CD14-positive monocyte (primary cell): ENCODE data around the gene UQCC5. TPM values are rescaled to one million over a fixed set of nuclear protein-coding genes. Genes with fewer than 3 reads are reported as not detected.

Experiments used
- DNase-seq, 3 donors: peaks; one replicate each; pipeline ENCODE4 v3.0.0-alpha.2; 2011 to 2022
- H2AFZ ChIP-seq: 2 replicates; pipeline ENCODE4 v1.6.0; 2012; ENCODE audit warnings: mild to moderate bottlenecking, low read depth, low read length, inconsistent platforms; ENCODE audit not compliant: insufficient read depth, poor library complexity, severe bottlenecking
- H3K27ac ChIP-seq, 2 donors: 1 replicate in 1 of 2; 2 replicates in 1 of 2; pipeline ENCODE4 v1.5.1; 2012 to 2013; ENCODE audit warnings: low read length in 2 of 2, control low read depth in 1 of 2, inconsistent platforms in 1 of 2, low read depth in 1 of 2, mild to moderate bottlenecking in 1 of 2
- H3K27me3 ChIP-seq, 2 donors: one replicate each; pipeline versions ENCODE4 v1.6.0 to v1.6.1; 2011 to 2013; ENCODE audit warnings: low read length in 2 of 2; ENCODE audit not compliant: control insufficient read depth in 2 of 2, insufficient read depth in 2 of 2
- H3K36me3 ChIP-seq, 2 donors: replicated peaks in 1 of 2; 1 replicate in 1 of 2; 2 replicates in 1 of 2; pipeline versions ENCODE4 v1.5.1 to v1.6.1; 2012 to 2013; ENCODE audit warnings: low read length in 2 of 2, control low read depth in 1 of 2, inconsistent platforms in 1 of 2, mild to moderate bottlenecking in 1 of 2; ENCODE audit not compliant: insufficient read depth in 2 of 2, control insufficient read depth in 1 of 2
- H3K4me1 ChIP-seq, 2 donors: 1 replicate in 1 of 2; 2 replicates in 1 of 2; pipeline versions ENCODE4 v1.5.1 to v1.6.1; 2012 to 2013; ENCODE audit warnings: low read length in 2 of 2, control low read depth in 1 of 2, inconsistent platforms in 1 of 2, mild to moderate bottlenecking in 1 of 2, moderate library complexity in 1 of 2; ENCODE audit not compliant: insufficient read depth in 2 of 2, control insufficient read depth in 1 of 2
- H3K4me2 ChIP-seq: replicated peaks from 2 replicates; pipeline ENCODE3; 2012; ENCODE audit warnings: low read length, moderate library complexity, mild to moderate bottlenecking; ENCODE audit not compliant: poor library complexity, severe bottlenecking; ENCODE audit errors: extremely low read depth
- H3K4me3 ChIP-seq, 3 experiments: fragments of 200-600 bp in 1 of 3; sonication (generic) in 1 of 3; replicated peaks in 1 of 3; 1 replicate in 2 of 3; 2 replicates in 1 of 3; pipeline ENCODE4 v1.5.1; 2011 to 2013; ENCODE audit warnings: low read length in 3 of 3, mild to moderate bottlenecking in 3 of 3, control low read depth in 2 of 3, low read depth in 2 of 3, inconsistent platforms in 1 of 3, moderate library complexity in 1 of 3
- H3K79me2 ChIP-seq: 2 replicates; pipeline ENCODE4 v1.6.0; 2012; ENCODE audit warnings: mild to moderate bottlenecking, control low read depth, inconsistent platforms, low read length, moderate library complexity; ENCODE audit not compliant: insufficient read depth
- H3K9ac ChIP-seq: 2 replicates; pipeline ENCODE4 v1.6.0; 2017; ENCODE audit warnings: low read length, mild to moderate bottlenecking; ENCODE audit not compliant: insufficient read depth, poor library complexity, severe bottlenecking
- H3K9me3 ChIP-seq, 2 donors: replicated peaks in 1 of 2; 1 replicate in 1 of 2; 2 replicates in 1 of 2; pipeline versions ENCODE4 v1.5.1 to v1.6.1; 2012 to 2013; ENCODE audit warnings: low read length in 2 of 2, control low read depth in 1 of 2; ENCODE audit not compliant: control insufficient read depth in 1 of 2, insufficient read depth in 1 of 2
- H4K20me1 ChIP-seq: 2 replicates; pipeline ENCODE4 v1.6.0; 2012; ENCODE audit warnings: mild to moderate bottlenecking, low read length, control low read depth, moderate library complexity; ENCODE audit not compliant: insufficient read depth
- H3K27ac Mint-ChIP-seq, 7 donors: one replicate each; pipeline ENCODE4 v1.8.0; 2020; ENCODE audit warnings: mild to moderate bottlenecking in 7 of 7, mixed read lengths in 7 of 7, moderate library complexity in 6 of 7, inconsistent platforms in 2 of 7
- H3K27me3 Mint-ChIP-seq, 3 donors: one replicate each; pipeline ENCODE4 v1.8.0; 2021 to 2022; ENCODE audit warnings: low read depth in 3 of 3, mild to moderate bottlenecking in 3 of 3, mixed read lengths in 3 of 3, moderate library complexity in 3 of 3, inconsistent platforms in 1 of 3
- H3K36me3 Mint-ChIP-seq, 2 donors: one replicate each; pipeline ENCODE4 v1.8.0; 2020; ENCODE audit warnings: mixed read lengths in 2 of 2, inconsistent platforms in 1 of 2, mild to moderate bottlenecking in 1 of 2
- H3K4me1 Mint-ChIP-seq: one replicate; pipeline ENCODE4 v1.8.0; 2020; ENCODE audit warnings: mild to moderate bottlenecking, mixed read lengths
- H3K4me3 Mint-ChIP-seq, 2 donors: one replicate each; pipeline ENCODE4 v1.8.0; 2020; ENCODE audit warnings: mild to moderate bottlenecking in 2 of 2, mixed read lengths in 2 of 2, moderate library complexity in 1 of 2
- H3K9me3 Mint-ChIP-seq, 7 donors: one replicate each; pipeline ENCODE4 v1.8.0; 2020 to 2022; ENCODE audit warnings: mixed read lengths in 7 of 7, mild to moderate bottlenecking in 6 of 7, moderate library complexity in 6 of 7, inconsistent platforms in 2 of 7
- CTCF ChIP-seq: fragments of 200-600 bp; IDR thresholded peaks from one replicate; pipeline ENCODE4 v1.8.0; 2022; ENCODE audit warnings: antibody characterized with exemption, mild to moderate bottlenecking
- WGBS: methylation state at CpG from one replicate; pipeline ENCODE4 v1.1.5; 2013; ENCODE audit warnings: missing lambda C conversion rate; ENCODE audit not compliant: insufficient coverage; 5-methylcytosine and 5-hydroxymethylcytosine counted together
- intact Hi-C, 2 donors: fragments of 100-400 bp; cut with micrococcal nuclease; formaldehyde crosslinking; loops; one replicate each; pipeline versions ENCODE4 v1.15.0 to v1.15.1; 2023
- polyA plus RNA-seq, 3 donors: library from polyadenylated mRNA; depleted of rRNA in 1 of 3; unstranded in 2 of 3; stranded (reverse) in 1 of 3; fragments of 300-500 nt in 2 of 3; fragments of >200 nt in 1 of 3; fragmentation: Illumina TruSeq in 2 of 3; gene quantifications; 1 replicate in 2 of 3; 2 replicates in 1 of 3; pipeline ENCODE4 v1.2.3, GENCODE V29; 2012 to 2021

The UQCC5 gene
- polyA plus RNA-seq, 3 donors, result 1.4 to 52.1 (median 43.3) TPM

- Histone ChIP-seq H3K9me3 (no peaks in the 10 kb centered on the region), H4K20me1 (peaks cover 60% of the 10 kb centered on the region), H3K27me3 (no peaks in the 10 kb centered on the region), H2AFZ (no peak overlapping the region), H3K27ac (no peak overlapping the region), H3K9ac (no peak overlapping the region), H3K4me1 (no peaks in the 10 kb centered on the region), H3K36me3 (peaks cover 89 to 100% of the 10 kb centered on the region in 2 donors), H3K79me2 (no peaks in the 10 kb centered on the region), H3K4me3 (no peak overlapping the region), H3K4me2 (no peak overlapping the region)
- intact Hi-C loops, result no loop called here
- Mint-ChIP-seq H3K36me3 (peaks cover 74 to 77% of the 10 kb centered on the region in 2 donors), H3K4me1 (no peaks in the 10 kb centered on the region), H3K4me3 (no peak overlapping the region), H3K9me3 (no peaks in the 10 kb centered on the region), H3K27ac (no peak overlapping the region), H3K27me3 (peaks cover 0 to under 1% (median 0%) of the 10 kb centered on the region in 3 donors)
- TF ChIP-seq CTCF, result no peak
- no peak for DNase-seq
- WGBS, result no CpG with 5 or more reads among the region's 1 CpG
Observed at GRCh38 chr3:52555056-52555455, 18.7 kb downstream of the UQCC5 start.

GRCh38 chr3:52557011-52557960 is 20.9 kb downstream of the UQCC5 start:
- Histone ChIP-seq H3K4me3 (no peak overlapping the region), H3K36me3 (peaks cover 90 to 99% of the 10 kb centered on the region in 2 donors), H3K27me3 (no peaks in the 10 kb centered on the region), H3K9me3 (no peaks in the 10 kb centered on the region), H3K9ac (no peak overlapping the region), H3K27ac (no peak overlapping the region), H3K4me1 (no peaks in the 10 kb centered on the region), H3K4me2 (no peak overlapping the region), H2AFZ (no peak overlapping the region), H3K79me2 (no peaks in the 10 kb centered on the region), H4K20me1 (peaks cover 45% of the 10 kb centered on the region)
- Mint-ChIP-seq H3K9me3 (no peaks in the 10 kb centered on the region), H3K4me1 (no peaks in the 10 kb centered on the region), H3K4me3 (no peak overlapping the region), H3K27me3 (peaks cover 0 to 3% (median 0%) of the 10 kb centered on the region in 3 donors), H3K27ac (peak overlapping the region in 1 of 7 donors; percentile 12), H3K36me3 (peaks cover 78 to 82% of the 10 kb centered on the region in 2 donors)
- intact Hi-C loops, result no loop called here
- no peak for DNase-seq
- TF ChIP-seq CTCF, result no peak
- WGBS, result 98% methylated on average over 7 of the region's 9 CpGs
